Ovary (tissue), 9 donors: Measurements from ENCODE around the gene ALAD. TPM values are rescaled to one million over a fixed set of nuclear protein-coding genes. Genes with fewer than 3 reads are reported as not detected.
"Not testable (repeated sequence)": the region's sequence is repeated elsewhere in the genome, so short reads cannot be mapped to it uniquely, and the experiment has no call there.

Experiments used
- DNase-seq, 5 donors: peaks; one replicate each; pipeline ENCODE4 v3.0.0-alpha.2; 2019 to 2020
- H3K27ac ChIP-seq, 2 donors: fragments of 200-600 bp; one replicate each; pipeline versions ENCODE4 v1.5.1 to v1.8.0; 2019 to 2022
- H3K27me3 ChIP-seq: fragments of 200-600 bp; one replicate; pipeline ENCODE4 v1.8.0; 2022
- H3K36me3 ChIP-seq: fragments of 200-600 bp; sonication (generic); one replicate; pipeline ENCODE4 v1.5.1; 2019
- H3K4me1 ChIP-seq: one replicate; pipeline ENCODE4 v1.8.1; 2013; ENCODE audit warnings: mild to moderate bottlenecking, moderate library complexity; ENCODE audit not compliant: insufficient read depth
- H3K4me3 ChIP-seq: fragments of 200-600 bp; sonication (generic); one replicate; pipeline ENCODE4 v1.5.1; 2017
- H3K9me3 ChIP-seq, 2 donors: fragments of 200-600 bp in 1 of 2; sonication (generic) in 1 of 2; one replicate each; pipeline versions ENCODE4 v1.5.1 to v1.8.1; 2013 to 2019; ENCODE audit warnings: mild to moderate bottlenecking in 1 of 2, moderate library complexity in 1 of 2
- EP300 ChIP-seq: sonication (generic); formaldehyde crosslinking; IDR thresholded peaks from one replicate; pipeline ENCODE4 v1.6.1; 2017; ENCODE audit warnings: antibody characterized with exemption
- POLR2A ChIP-seq: fragments of 450-650 bp; IDR thresholded peaks from one replicate; pipeline ENCODE4 v1.6.1; 2017; ENCODE audit warnings: antibody characterized with exemption, mild to moderate bottlenecking, moderate library complexity
- WGBS, 3 donors: extraction: QIAGEN DNeasy Blood & Tissue Kit in 1 of 3; methylation state at CpG; one replicate each; pipeline versions ENCODE4 v1.1.5 to v1.1.7; 2013 to 2017; 5-methylcytosine and 5-hydroxymethylcytosine counted together
- intact Hi-C, 4 donors: fragments of 100-400 bp; cut with DNase I; formaldehyde crosslinking; loops; one replicate each; pipeline versions ENCODE4 v1.11.0 to v1.15.1; 2022 to 2023
- polyA plus RNA-seq, 2 donors: library from polyadenylated mRNA; stranded (reverse); fragments of 200-250 nt in 1 of 2; fragments of 350-450 nt in 1 of 2; fragmentation: Illumina TruSeq in 1 of 2; extraction: RNeasy Lipid Tissue Mini Kit (QIAGEN cat#74804) in 1 of 2; gene quantifications; one replicate each; pipeline ENCODE4 v1.2.3, GENCODE V29; 2013 to 2014
- total RNA-seq, 7 donors: library from RNA; depleted of rRNA in 2 of 7; stranded (reverse); fragments of >200 nt in 2 of 7; fragmentation: NEBNext Ultra II Directional in 3 of 7; extraction: Animal tissue kit (Norgen Biotek cat#: 25700) in 3 of 7; gene quantifications; one replicate each; pipeline versions ENCODE4 v1.1.0 to v1.2.4, GENCODE V29; 2016 to 2023
- TF ChIP-seq, protein P1 (sequence below), 3 donors: fragments of 450-650 bp in 2 of 3; fragments of 200-600 bp in 1 of 3; IDR thresholded peaks; one replicate each; pipeline versions ENCODE4 v1.5.1 to v1.8.0; 2016 to 2022; ENCODE audit warnings: antibody characterized with exemption in 3 of 3, mild to moderate bottlenecking in 1 of 3
- donor health status: DM: no; HTN: no; CAD: no; lungs with moderate emphysema.
- donor health status: DM: no; HTN: no; CAD: no.
- donor health status: Bipolar disorder and iron deficiency.
- donor health status: DM: yes; HTN: yes; CAD: no.
- donor health status: DM: no; HTN: no; CAD: no.
- donor health status: DM: yes; HTN: yes; CAD: no.

Gene ALAD
- total and polyA plus RNA-seq, 9 donors, result 14.3 to 59.3 (median 43.8) TPM

GRCh38 chr9:113368982-113369854 lies 31.9 kb downstream of the ALAD start:
- intact Hi-C loops, result no loop called here
- Histone ChIP-seq H3K4me3 (no peak overlapping the region), H3K36me3 (no peaks in the 10 kb centered on the region), H3K27ac (no peak overlapping the region), H3K4me1 (no peaks in the 10 kb centered on the region), H3K27me3 (no peaks in the 10 kb centered on the region), H3K9me3 (no peaks in the 10 kb centered on the region)
- DNase-seq, result no peak
- WGBS, 3 donors, result 63 to 70% (median 68%) methylated on average over 13 of the region's 13 CpGs
- TF ChIP-seq, protein P1, sequence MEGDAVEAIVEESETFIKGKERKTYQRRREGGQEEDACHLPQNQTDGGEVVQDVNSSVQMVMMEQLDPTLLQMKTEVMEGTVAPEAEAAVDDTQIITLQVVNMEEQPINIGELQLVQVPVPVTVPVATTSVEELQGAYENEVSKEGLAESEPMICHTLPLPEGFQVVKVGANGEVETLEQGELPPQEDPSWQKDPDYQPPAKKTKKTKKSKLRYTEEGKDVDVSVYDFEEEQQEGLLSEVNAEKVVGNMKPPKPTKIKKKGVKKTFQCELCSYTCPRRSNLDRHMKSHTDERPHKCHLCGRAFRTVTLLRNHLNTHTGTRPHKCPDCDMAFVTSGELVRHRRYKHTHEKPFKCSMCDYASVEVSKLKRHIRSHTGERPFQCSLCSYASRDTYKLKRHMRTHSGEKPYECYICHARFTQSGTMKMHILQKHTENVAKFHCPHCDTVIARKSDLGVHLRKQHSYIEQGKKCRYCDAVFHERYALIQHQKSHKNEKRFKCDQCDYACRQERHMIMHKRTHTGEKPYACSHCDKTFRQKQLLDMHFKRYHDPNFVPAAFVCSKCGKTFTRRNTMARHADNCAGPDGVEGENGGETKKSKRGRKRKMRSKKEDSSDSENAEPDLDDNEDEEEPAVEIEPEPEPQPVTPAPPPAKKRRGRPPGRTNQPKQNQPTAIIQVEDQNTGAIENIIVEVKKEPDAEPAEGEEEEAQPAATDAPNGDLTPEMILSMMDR (IDR thresholded peaks at IDR 0.05), result no peak
- TF ChIP-seq EP300 (no peak), POLR2A (no peak)

DNA sequence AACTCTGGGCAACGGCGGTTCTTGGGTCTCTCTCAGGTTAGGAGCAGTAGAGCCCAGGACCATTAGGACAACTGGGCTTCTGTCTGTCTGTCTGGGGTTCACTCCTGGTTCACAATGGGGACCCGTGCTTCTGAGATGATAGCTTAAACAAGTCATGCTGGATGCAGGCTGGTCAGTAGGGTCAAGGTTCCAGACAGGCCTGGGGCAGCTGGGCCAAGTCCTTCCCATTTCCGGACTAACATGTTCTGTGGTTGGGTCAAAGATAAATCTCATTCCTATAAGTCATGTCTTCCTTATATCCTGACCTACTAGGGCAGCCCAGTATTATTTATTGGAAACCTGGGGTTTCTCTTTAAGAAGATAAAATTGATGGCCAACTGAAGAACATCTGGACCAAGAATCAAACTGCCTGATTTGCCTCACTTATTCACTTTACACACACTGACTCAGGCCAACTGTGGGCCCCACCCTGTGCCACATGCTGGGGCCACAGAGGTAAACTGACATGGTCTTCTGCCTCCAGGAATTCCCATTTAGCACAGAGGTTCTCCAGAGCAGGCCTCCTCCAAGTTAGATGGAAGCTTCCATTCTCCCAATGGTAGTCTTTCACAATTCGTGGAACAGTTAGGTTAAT lies 32.6 kb downstream of the ALAD start:
- Histone ChIP-seq H3K27me3 (no peaks in the 10 kb centered on the region), H3K27ac (no peak overlapping the region), H3K36me3 (no peaks in the 10 kb centered on the region), H3K4me3 (no peak overlapping the region), H3K4me1 (no peaks in the 10 kb centered on the region), H3K9me3 (no peaks in the 10 kb centered on the region)
- no peak for TF ChIP-seq EP300
- TF ChIP-seq, protein P1 (IDR thresholded peaks at IDR 0.05), result no peak
- no peak for TF ChIP-seq POLR2A
- 80 to 82% (median 81%) methylated on average over 5 of the region's 5 CpGs for WGBS, 3 donors
- intact Hi-C loops, result no loop called here
- DNase-seq, result no peak

DNA sequence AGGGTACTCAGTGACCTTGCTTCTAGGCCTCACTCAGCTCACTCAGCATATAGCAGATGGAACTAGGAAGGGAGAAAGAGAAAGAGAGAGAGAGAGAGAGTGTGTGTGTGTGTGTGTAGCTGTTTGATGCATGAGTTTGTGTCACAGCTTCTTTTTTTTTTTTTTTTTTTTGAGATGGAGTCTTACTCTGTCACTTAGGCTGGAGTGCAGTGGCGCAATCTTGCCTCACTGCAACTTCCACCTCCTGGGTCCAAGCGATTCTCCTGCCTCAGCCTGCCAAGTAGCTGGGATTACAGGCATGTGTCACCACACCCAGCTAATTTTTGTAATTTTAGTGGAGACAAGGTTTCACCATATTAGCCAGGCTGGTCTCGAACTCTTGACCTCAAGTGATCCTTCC lies 35.4 kb downstream of the ALAD start:
- H3K4me1 ChIP-seq, H3K4me3 ChIP-seq, intact Hi-C loops, H3K9me3 ChIP-seq, DNase-seq, H3K36me3 ChIP-seq, H3K27me3 ChIP-seq, H3K27ac ChIP-seq: not testable (repeated sequence)
- 96 to 98% (median 97%) methylated on average over 3 of the region's 3 CpGs for WGBS, 3 donors

GRCh38 chr9:113364951-113365350 lies 36.1 kb downstream of the ALAD start:
- Histone ChIP-seq H3K4me3 (no peak overlapping the region), H3K27me3 (no peaks in the 10 kb centered on the region), H3K27ac (no peak overlapping the region), H3K36me3 (no peaks in the 10 kb centered on the region), H3K4me1 (no peaks in the 10 kb centered on the region), H3K9me3 (no peaks in the 10 kb centered on the region)
- no peak for DNase-seq
- intact Hi-C loops, result no loop called here
- TF ChIP-seq EP300 (no peak), POLR2A (no peak)
- TF ChIP-seq, protein P1 (IDR thresholded peaks at IDR 0.05), result no peak
- WGBS, 3 donors, result 55 to 80% (median 79%) methylated on average over 1 of the region's 1 CpG

DNA sequence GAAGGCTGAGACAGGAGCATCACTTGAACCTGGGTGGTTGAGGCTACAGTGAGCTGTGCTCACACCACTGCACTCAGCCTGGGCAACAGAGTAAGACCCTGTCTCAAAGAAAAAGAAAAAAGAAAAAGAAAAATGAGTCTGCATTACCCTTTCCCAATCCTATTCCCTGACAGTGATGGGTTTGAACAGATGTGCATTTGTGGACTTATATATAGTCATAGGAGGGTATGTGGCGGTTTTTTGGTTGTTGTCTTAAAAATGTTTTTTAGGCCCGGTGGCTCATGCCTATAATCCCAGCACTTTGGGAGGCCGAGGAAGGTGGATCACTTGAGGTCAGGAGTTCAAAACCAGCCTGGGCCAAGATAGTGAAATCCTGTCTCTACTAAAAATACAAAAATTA lies 37.7 kb downstream of the ALAD start:
- TF ChIP-seq, protein P1 (IDR thresholded peaks at IDR 0.05), result no peak
- TF ChIP-seq EP300 (no peak), POLR2A (no peak)
- 64 to 91% (median 84%) methylated on average over 3 of the region's 3 CpGs for WGBS, 3 donors
- H3K4me3 ChIP-seq, result no peak overlapping the region
- no peak overlapping the region for H3K27ac ChIP-seq
- intact Hi-C loops, result no loop called here
- H3K9me3 ChIP-seq, result no peaks in the 10 kb centered on the region
- H3K27me3 ChIP-seq, result no peaks in the 10 kb centered on the region
- no peaks in the 10 kb centered on the region for H3K36me3 ChIP-seq
- DNase-seq, result no peak
- no peaks in the 10 kb centered on the region for H3K4me1 ChIP-seq
